Measurements from ENCODE around the gene SERPINB6. TPM values are rescaled to one million over a fixed set of nuclear protein-coding genes. Genes with fewer than 3 reads are reported as not detected.
"Not testable (repeated sequence)": the region's sequence is repeated elsewhere in the genome, so short reads cannot be mapped to it uniquely, and the experiment has no call there.

Gene SERPINB6
- polyA plus RNA-seq, 2 of the 4 experiments (the other 2 are of a cell fraction): 104 to 126 TPM

- Histone ChIP-seq H3K4me1 (no peaks in the 10 kb centered on the region), H3K4me3 (no peak overlapping the region), H3K4me2 (no peak overlapping the region), H3K27ac (no peak overlapping the region), H3K9me3 (no peaks in the 10 kb centered on the region)
- ChIA-PET POLR2A (no interaction called here), CTCF (interaction anchor here (1.2 to 16.6 kb wide), 4 partner anchors 3 to 147 kb away, joined by 3 to 183 read pairs (median 93); no protein-coding TSS in a partner anchor)
- FAIRE-seq (no peak), DNase-seq (ENCODE audit: low read depth in 1 of 2, low spot score in 1 of 2) (no peak), ATAC-seq (no peak)
- no peak for TF ChIP-seq MYC (IDR thresholded peaks at IDR 0.05; ENCODE audit: borderline replicate concordance, low read length)
- TF ChIP-seq MAFK (IDR thresholded peaks at IDR 0.05; ENCODE audit: partially characterized antibody): no peak
- no peak for TF ChIP-seq JUNB (IDR thresholded peaks at IDR 0.05)
- TF ChIP-seq, protein P1, sequence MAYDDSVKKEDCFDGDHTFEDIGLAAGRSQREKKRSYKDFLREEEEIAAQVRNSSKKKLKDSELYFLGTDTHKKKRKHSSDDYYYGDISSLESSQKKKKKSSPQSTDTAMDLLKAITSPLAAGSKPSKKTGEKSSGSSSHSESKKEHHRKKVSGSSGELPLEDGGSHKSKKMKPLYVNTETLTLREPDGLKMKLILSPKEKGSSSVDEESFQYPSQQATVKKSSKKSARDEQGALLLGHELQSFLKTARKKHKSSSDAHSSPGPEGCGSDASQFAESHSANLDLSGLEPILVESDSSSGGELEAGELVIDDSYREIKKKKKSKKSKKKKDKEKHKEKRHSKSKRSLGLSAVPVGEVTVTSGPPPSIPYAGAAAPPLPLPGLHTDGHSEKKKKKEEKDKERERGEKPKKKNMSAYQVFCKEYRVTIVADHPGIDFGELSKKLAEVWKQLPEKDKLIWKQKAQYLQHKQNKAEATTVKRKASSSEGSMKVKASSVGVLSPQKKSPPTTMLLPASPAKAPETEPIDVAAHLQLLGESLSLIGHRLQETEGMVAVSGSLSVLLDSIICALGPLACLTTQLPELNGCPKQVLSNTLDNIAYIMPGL (CRISPR knock-in tag; IDR thresholded peaks at IDR 0.05; ENCODE audit: borderline replicate concordance): no peak
- no peak for TF ChIP-seq RARB (CRISPR knock-in tag; IDR thresholded peaks at IDR 0.05)
- 90% methylated on average over 7 of the region's 7 CpGs for WGBS (ENCODE audit: missing lambda C conversion rate)
These were observed 26.8 kb downstream of the SERPINB6 start for GRCh38 chr6:2944405-2945152.

DNA sequence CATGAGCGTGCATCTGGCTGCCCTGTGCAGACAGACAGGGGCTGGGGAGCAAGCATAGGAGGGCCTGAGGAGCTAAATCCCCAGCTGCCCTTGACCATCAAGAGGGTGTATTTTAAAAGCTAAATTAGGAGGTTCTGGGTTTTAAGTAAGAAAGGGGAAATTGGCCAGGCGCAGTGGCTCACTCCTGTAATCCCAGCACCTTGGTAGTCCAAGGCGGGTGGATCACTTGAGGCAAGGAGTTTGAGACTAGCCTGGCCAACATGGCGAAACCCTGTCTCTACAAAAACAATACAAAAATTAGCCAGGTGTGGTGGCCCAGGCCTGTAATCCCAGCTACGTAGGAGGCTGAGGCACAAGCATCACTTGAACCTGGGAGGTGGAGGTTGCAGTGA is 27.8 kb downstream of the SERPINB6 start:
- Histone ChIP-seq H3K4me1 (no peaks in the 10 kb centered on the region), H3K9me3 (no peaks in the 10 kb centered on the region), H3K27ac (no peak overlapping the region), H3K4me2 (no peak overlapping the region), H3K4me3 (no peak overlapping the region)
- ATAC-seq: no peak
- ChIA-PET POLR2A (interaction anchor here (1.0 kb wide), 1 partner anchor 40 kb away, joined by 3 read pairs; the partner anchor contains the start of gene SERPINB9), CTCF (interaction anchor here (0.6 to 16.6 kb wide), 8 partner anchors 4 to 146 kb away, joined by 3 to 183 read pairs (median 3); no protein-coding TSS in a partner anchor)
- DNase-seq (ENCODE audit: low read depth in 1 of 2, low spot score in 1 of 2): no peak
- FAIRE-seq: no peak
- no peak for TF ChIP-seq PHF8 (IDR thresholded peaks at IDR 0.05; ENCODE audit: borderline replicate concordance, low read depth)
- WGBS (ENCODE audit: missing lambda C conversion rate): 99% methylated on average over 5 of the region's 5 CpGs

DNA sequence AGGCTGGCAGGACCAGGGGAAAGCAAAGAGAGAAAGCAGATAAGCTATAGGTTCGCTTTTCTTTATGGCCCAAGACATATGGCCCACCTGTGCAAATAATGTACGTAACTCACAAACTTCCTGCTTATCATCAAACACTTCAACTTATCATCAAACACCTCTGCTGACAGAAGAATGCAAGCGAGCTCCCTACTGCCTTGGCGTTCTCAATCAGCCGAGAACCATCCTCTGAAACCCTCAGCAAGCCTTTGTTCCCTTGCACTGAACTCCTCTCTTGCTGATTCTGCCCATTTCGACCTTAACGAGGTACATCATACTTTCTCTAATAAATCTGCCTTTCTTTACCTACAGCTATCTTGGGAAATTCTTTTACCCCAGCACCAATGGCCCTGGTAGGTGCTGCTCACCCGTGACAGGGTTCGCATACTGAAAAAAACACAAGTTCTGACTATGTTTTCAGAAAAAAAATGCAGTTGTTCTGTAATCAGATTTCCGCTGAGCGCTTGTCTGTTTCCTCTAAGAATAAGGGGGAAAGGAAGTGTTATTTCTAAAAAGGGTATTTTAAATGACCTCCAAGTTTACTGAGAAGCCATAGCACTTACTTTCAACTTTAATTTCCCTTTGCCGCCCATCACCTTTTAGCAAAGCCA is 28.3 kb downstream of the SERPINB6 start:
- no peak for TF ChIP-seq FOXS1 (CRISPR knock-in tag; IDR thresholded peaks at IDR 0.05)
- TF ChIP-seq NR3C1 (IDR thresholded peaks at IDR 0.05): no peak
- TF ChIP-seq ATOH8 (CRISPR knock-in tag; IDR thresholded peaks at IDR 0.05; ENCODE audit: low read depth): no peak
- TF ChIP-seq EHF (CRISPR knock-in tag; IDR thresholded peaks at IDR 0.05): no peak
- TF ChIP-seq CEBPB (IDR thresholded peaks at IDR 0.05): no peak
- no peak for TF ChIP-seq CHD2 (IDR thresholded peaks at IDR 0.05; ENCODE audit: low read length, partially characterized antibody)
- no peak for TF ChIP-seq ZFP36 (IDR thresholded peaks at IDR 0.05; ENCODE audit: borderline replicate concordance, partially characterized antibody)
- no peak for TF ChIP-seq ZSCAN20 (CRISPR knock-in tag; IDR thresholded peaks at IDR 0.05)
- TF ChIP-seq NFE2L2 (conservative IDR thresholded peaks at IDR 0.05; ENCODE audit: low read length): no peak
- no peak for TF ChIP-seq JUNB (IDR thresholded peaks at IDR 0.05)
- POLR2A ChIA-PET: interaction anchor here (1.0 kb wide), 1 partner anchor 40 kb away, joined by 3 read pairs; the partner anchor contains the start of gene SERPINB9

DNA sequence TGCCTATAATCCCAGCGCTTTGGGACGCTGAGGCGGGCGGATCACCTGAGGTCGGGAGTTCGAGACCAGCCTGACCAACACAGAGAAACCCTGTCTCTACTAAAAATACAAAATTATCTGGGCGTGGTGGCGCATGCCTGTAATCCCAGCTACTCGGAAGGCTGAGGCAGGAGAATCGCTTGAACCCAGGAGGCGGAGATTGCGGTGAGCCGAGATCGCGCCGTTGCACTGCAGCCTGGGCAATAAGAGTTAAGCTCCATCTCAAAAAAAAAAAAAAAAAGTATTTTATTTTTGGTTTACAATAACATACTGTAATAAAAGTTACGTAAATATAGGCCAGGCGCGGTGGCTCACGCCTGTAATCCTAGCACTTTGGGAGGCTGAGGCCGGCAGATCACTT is 29.3 kb downstream of the SERPINB6 start:
- H3K4me2 ChIP-seq; FAIRE-seq; DNase-seq (ENCODE audit: low read depth in 1 of 2, low spot score in 1 of 2); H3K4me3 ChIP-seq; H3K27ac ChIP-seq; POLR2A ChIA-PET; ATAC-seq; H3K9me3 ChIP-seq; H3K4me1 ChIP-seq: not testable (repeated sequence)
- CTCF ChIA-PET: interaction anchor here (0.6 to 16.6 kb wide), 5 partner anchors 5 to 95 kb away, joined by 3 to 183 read pairs (median 6); no protein-coding TSS in a partner anchor
- 91% methylated on average over 21 of the region's 21 CpGs for WGBS (ENCODE audit: missing lambda C conversion rate)

More for the DNA sequence above, 28.3 kb downstream of the SERPINB6 start:
- 86% methylated on average over 12 of the region's 12 CpGs for WGBS (ENCODE audit: missing lambda C conversion rate)
- Histone ChIP-seq H3K4me1 (no peaks in the 10 kb centered on the region), H3K9me3 (no peaks in the 10 kb centered on the region), H3K27ac (no peak overlapping the region), H3K4me2 (no peak overlapping the region), H3K4me3 (no peak overlapping the region)
- no peak for ATAC-seq
- CTCF ChIA-PET: interaction anchor here (0.6 to 16.6 kb wide), 9 partner anchors 5 to 146 kb away, joined by 3 to 183 read pairs (median 3); no protein-coding TSS in a partner anchor
- DNase-seq (ENCODE audit: low read depth in 1 of 2, low spot score in 1 of 2): no peak
- FAIRE-seq: no peak

Data from A549 (cell line).